Spleen (tissue), 11 donors: Measurements from ENCODE around the gene SECISBP2L. TPM values are rescaled to one million over a fixed set of nuclear protein-coding genes. Genes with fewer than 3 reads are reported as not detected.
A peak's percentile ranks its signal among the peaks of the same experiment; 100 is the strongest.

ENCODE experiments used
- DNase-seq: peaks from one replicate; pipeline ENCODE4 v3.0.0-alpha.2; 2020
- H3K27ac ChIP-seq, 8 donors: fragments of 200-600 bp; sonication (generic) in 7 of 8; 1 replicate in 4 of 8; 2 replicates in 4 of 8; pipeline versions ENCODE4 v1.5.0 to v1.8.0; 2016 to 2021; ENCODE audit warnings: inconsistent platforms in 4 of 8, mild to moderate bottlenecking in 4 of 8, moderate library complexity in 1 of 8
- H3K27me3 ChIP-seq, 7 donors: fragments of 200-600 bp; sonication (generic) in 6 of 7; replicated peaks in 1 of 7; 1 replicate in 4 of 7; 2 replicates in 3 of 7; pipeline versions ENCODE4 v1.5.0 to v1.8.0; 2016 to 2021; ENCODE audit warnings: inconsistent platforms in 3 of 7, mild to moderate bottlenecking in 1 of 7
- H3K36me3 ChIP-seq, 6 donors: fragments of 200-600 bp; sonication (generic) in 5 of 6; 1 replicate in 4 of 6; 2 replicates in 2 of 6; pipeline versions ENCODE4 v1.5.0 to v1.8.0; 2016 to 2021; ENCODE audit warnings: inconsistent platforms in 2 of 6
- H3K4me1 ChIP-seq, 6 donors: fragments of 200-600 bp; sonication (generic) in 5 of 6; 1 replicate in 3 of 6; 2 replicates in 3 of 6; pipeline versions ENCODE4 v1.5.0 to v1.8.0; 2016 to 2021; ENCODE audit warnings: inconsistent platforms in 3 of 6
- H3K4me3 ChIP-seq, 8 donors: fragments of 200-600 bp; sonication (generic) in 7 of 8; 1 replicate in 4 of 8; 2 replicates in 4 of 8; pipeline versions ENCODE4 v1.5.0 to v1.8.0; 2016 to 2021; ENCODE audit warnings: inconsistent platforms in 4 of 8, mild to moderate bottlenecking in 4 of 8, moderate library complexity in 2 of 8
- H3K9me3 ChIP-seq, 8 donors: fragments of 200-600 bp; sonication (generic) in 7 of 8; 1 replicate in 4 of 8; 2 replicates in 4 of 8; pipeline versions ENCODE4 v1.5.0 to v1.8.0; 2016 to 2021; ENCODE audit warnings: inconsistent platforms in 4 of 8
- CTCF ChIP-seq, 11 experiments: fragments of 200-600 bp in 7 of 11; fragments of 450-650 bp in 4 of 11; sonication (generic) in 4 of 11; IDR thresholded peaks in 8 of 11; conservative IDR thresholded peaks in 3 of 11; 1 replicate in 7 of 11; 2 replicates in 4 of 11; pipeline versions ENCODE4 v1.4.0 to v1.8.0; 2016 to 2021; ENCODE audit warnings: antibody characterized with exemption in 11 of 11, inconsistent platforms in 4 of 11, mild to moderate bottlenecking in 1 of 11
- POLR2A ChIP-seq, 3 donors: fragments of 450-650 bp; IDR thresholded peaks; one replicate each; pipeline ENCODE4 v1.5.1; 2017; ENCODE audit warnings: antibody characterized with exemption in 3 of 3, mild to moderate bottlenecking in 1 of 3
- POLR2AphosphoS5 ChIP-seq, 3 donors: sonication (generic); formaldehyde crosslinking; IDR thresholded peaks; one replicate each; pipeline ENCODE4 v1.5.1; 2017; ENCODE audit warnings: antibody characterized with exemption in 3 of 3
- WGBS, 5 donors: extraction: QIAGEN DNeasy Blood & Tissue Kit in 3 of 5; methylation state at CpG; one replicate each; pipeline versions ENCODE4 v1.1.5 to v1.1.7; 2013 to 2018; 5-methylcytosine and 5-hydroxymethylcytosine counted together
- intact Hi-C: fragments of 100-400 bp; cut with DNase I; formaldehyde crosslinking; loops from one replicate; pipeline ENCODE4 v1.15.0; 2023; ENCODE audit warnings: low total_unique reads
- polyA plus RNA-seq, 3 donors: library from polyadenylated mRNA; stranded (reverse); fragments of 200-250 nt; gene quantifications; one replicate each; pipeline ENCODE4 v1.2.1, GENCODE V29; 2013
- total RNA-seq, 7 donors: library from RNA; depleted of rRNA in 3 of 7; stranded (reverse); fragments of >200 nt in 3 of 7; fragmentation: NEBNext Ultra II Directional in 4 of 7; extraction: Animal tissue kit (Norgen Biotek cat#: 25700) in 4 of 7; gene quantifications; one replicate each; pipeline versions ENCODE4 v1.1.0 to v1.2.1, GENCODE V29; 2016 to 2021
- donor health status: healthy with polysubstance abuse.
- donor health status: DM: no; HTN: no; CAD: no; lungs with moderate emphysema.
- donor health status: DM: no; HTN: no; CAD: no.
- donor health status: Bipolar disorder and iron deficiency.
- donor health status: healthy.
- donor health status: DM: no; HTN: no; CAD: no.
- donor health status: DM: yes; HTN: yes; CAD: no.

The SECISBP2L gene
- total and polyA plus RNA-seq, 10 donors, result 5.6 to 58.7 (median 47.1) TPM

DNA sequence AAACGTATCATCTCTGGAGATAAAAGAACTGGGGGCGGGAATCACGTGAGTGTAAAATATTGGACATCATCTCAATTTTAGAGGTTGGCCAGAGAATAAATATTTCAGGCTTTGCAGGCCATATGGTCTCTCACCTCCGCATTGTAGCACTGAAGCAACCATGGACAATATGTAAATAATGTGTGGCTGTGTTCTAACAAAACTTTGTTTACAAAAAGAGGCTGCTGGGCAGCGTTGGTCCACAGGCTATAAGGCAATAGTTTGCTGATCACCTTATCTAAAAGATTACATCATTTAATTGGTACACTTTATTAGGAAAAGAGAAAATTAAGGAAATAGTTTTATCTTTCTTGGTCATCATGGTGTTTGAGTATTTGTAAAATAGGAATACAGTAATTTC is 60.0 kb downstream of the SECISBP2L start:
- no peak for DNase-seq
- Histone ChIP-seq H3K9me3 (no peaks in the 10 kb centered on the region), H3K27ac (no peak overlapping the region), H3K4me1 (no peaks in the 10 kb centered on the region), H3K27me3 (no peaks in the 10 kb centered on the region), H3K36me3 (peaks cover 0 to 25% (median 0%) of the 10 kb centered on the region in 6 donors), H3K4me3 (no peak overlapping the region)
- no peak for TF ChIP-seq POLR2AphosphoS5 (IDR thresholded peaks at IDR 0.05)
- no peak for TF ChIP-seq POLR2A (IDR thresholded peaks at IDR 0.05)
- TF ChIP-seq CTCF (IDR thresholded peaks at IDR 0.05 in 8 of 11, conservative IDR thresholded peaks at IDR 0.05 in 3 of 11), result no peak
- intact Hi-C loops, result no loop called here
- 82 to 89% (median 87%) methylated on average over 5 of the region's 5 CpGs for WGBS, 5 donors

- peaks cover 0 to 18% (median 0%) of the 10 kb centered on the region in 6 donors for H3K36me3 ChIP-seq
- H3K27ac ChIP-seq, result no peak overlapping the region
- no peaks in the 10 kb centered on the region for H3K4me1 ChIP-seq
- H3K27me3 ChIP-seq, result no peaks in the 10 kb centered on the region
- intact Hi-C loops, result no loop called here
- no peak for DNase-seq
- no peak overlapping the region for H3K4me3 ChIP-seq
- 76 to 93% (median 87%) methylated on average over 3 of the region's 3 CpGs for WGBS, 5 donors
- H3K9me3 ChIP-seq, result no peaks in the 10 kb centered on the region
- TF ChIP-seq POLR2A (IDR thresholded peaks at IDR 0.05), result no peak
- TF ChIP-seq POLR2AphosphoS5 (IDR thresholded peaks at IDR 0.05), result no peak
- no peak for TF ChIP-seq CTCF (IDR thresholded peaks at IDR 0.05 in 8 of 11, conservative IDR thresholded peaks at IDR 0.05 in 3 of 11)
Measured at GRCh38 chr15:48985516-48985915, 60.7 kb downstream of the SECISBP2L start.

DNA sequence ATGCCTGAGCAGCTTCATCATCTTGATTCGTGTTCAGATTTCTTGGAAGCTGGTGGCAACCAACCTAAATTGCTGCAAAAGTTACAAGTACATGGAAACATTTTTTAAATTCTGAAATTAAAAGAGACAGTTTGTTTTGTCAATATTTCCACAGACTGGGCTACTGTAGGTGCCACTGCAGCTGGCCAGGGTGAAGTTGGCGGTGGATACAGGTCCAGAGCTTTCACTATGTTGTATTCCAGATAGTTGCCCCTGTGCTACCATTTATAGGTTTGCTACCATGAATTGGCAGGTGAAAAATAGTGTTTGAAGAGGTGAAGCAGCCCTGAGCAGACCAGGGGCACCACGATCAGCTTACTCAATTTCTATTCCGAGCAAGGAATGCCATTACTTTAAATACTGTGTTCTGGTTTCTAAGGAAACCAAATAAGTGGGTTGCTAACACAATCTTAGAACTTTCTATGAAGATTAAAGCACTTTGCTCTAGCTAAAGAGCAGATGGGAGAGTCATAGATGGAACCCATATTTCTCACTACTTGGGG is 61.4 kb downstream of the SECISBP2L start:
- intact Hi-C loops, result no loop called here
- Histone ChIP-seq H3K36me3 (peaks cover 0 to 11% (median 0%) of the 10 kb centered on the region in 6 donors), H3K9me3 (no peaks in the 10 kb centered on the region), H3K27ac (peak overlapping the region in 2 of 8 donors; percentile 28 to 32), H3K4me3 (no peak overlapping the region), H3K27me3 (peaks cover 0 to 5% (median 0%) of the 10 kb centered on the region in 7 donors), H3K4me1 (no peaks in the 10 kb centered on the region)
- TF ChIP-seq POLR2A (IDR thresholded peaks at IDR 0.05), result no peak
- TF ChIP-seq POLR2AphosphoS5 (IDR thresholded peaks at IDR 0.05), result no peak
- TF ChIP-seq CTCF (IDR thresholded peaks at IDR 0.05 in 8 of 11, conservative IDR thresholded peaks at IDR 0.05 in 3 of 11), result no peak
- WGBS, 5 donors, result 72 to 86% (median 78%) methylated on average over 4 of the region's 4 CpGs
- no peak for DNase-seq

DNA sequence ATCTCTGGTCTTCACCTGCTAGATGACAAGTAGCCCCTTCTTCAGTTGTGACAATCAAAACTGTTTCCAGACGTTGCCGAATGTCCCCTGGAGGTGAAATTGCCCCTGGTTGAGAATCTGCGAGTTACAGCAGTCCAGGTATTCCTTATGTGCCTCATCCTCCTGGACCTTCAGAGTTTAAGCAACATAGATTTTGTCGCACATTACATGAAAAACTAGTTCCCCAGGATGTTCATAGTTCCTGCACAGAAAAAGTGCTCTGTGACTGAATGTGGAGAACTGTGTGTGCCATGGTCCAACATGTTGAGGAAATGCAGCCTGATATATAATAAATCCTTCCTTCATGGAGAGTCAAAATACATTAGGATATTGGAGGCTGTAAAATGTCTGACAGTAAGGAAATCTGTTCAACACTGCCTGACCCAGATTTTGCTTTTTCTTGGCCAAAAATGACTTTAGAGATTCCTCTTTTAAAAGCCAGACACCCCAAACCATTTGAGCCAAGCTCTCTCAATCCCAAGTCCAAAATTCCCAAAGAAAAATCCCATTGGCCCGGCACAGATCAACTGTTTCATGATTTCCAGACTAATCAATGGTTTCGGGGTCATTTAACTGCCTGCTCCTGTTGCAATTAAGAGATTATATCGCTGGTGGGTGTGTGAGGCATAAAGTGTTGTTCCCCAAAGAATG is 62.1 kb downstream of the SECISBP2L start:
- intact Hi-C loops, result no loop called here
- no peak for TF ChIP-seq CTCF (IDR thresholded peaks at IDR 0.05 in 8 of 11, conservative IDR thresholded peaks at IDR 0.05 in 3 of 11)
- TF ChIP-seq POLR2A (IDR thresholded peaks at IDR 0.05), result no peak
- no peak for TF ChIP-seq POLR2AphosphoS5 (IDR thresholded peaks at IDR 0.05)
- Histone ChIP-seq H3K36me3 (peaks cover 0 to 9% (median 0%) of the 10 kb centered on the region in 6 donors), H3K9me3 (no peaks in the 10 kb centered on the region), H3K4me1 (no peaks in the 10 kb centered on the region), H3K4me3 (no peak overlapping the region), H3K27ac (no peak overlapping the region), H3K27me3 (peaks cover 0 to 5% (median 0%) of the 10 kb centered on the region in 7 donors)
- 80 to 94% (median 84%) methylated on average over 7 of the region's 7 CpGs for WGBS, 5 donors
- DNase-seq, result no peak
